RWPE2 (cell line): ENCODE data around the gene PLA2G2F.

Experiments used
- ATAC-seq: fragments of 200-7000 bp; cut with Tn5 transposase; 3 replicates; pipeline ENCODE4 v1.9.1; 2021; ENCODE audit warnings: low read depth
- DNase-seq: peaks from one replicate; pipeline ENCODE4 v3.0.0-alpha.2; 2020; ENCODE audit warnings: low spot score
- H3K27ac ChIP-seq: fragments of 450-650 bp; 2 replicates; pipeline ENCODE4 v1.5.1; 2017; ENCODE audit warnings: mild to moderate bottlenecking; ENCODE audit not compliant: poor library complexity, severe bottlenecking
- H3K27me3 ChIP-seq: fragments of 250-450 bp; sonication (Bioruptor Pico); 2 replicates; pipeline ENCODE4 v1.5.1; 2021; ENCODE audit warnings: mild to moderate bottlenecking, moderate library complexity; ENCODE audit not compliant: insufficient read depth, poor library complexity, severe bottlenecking
- H3K36me3 ChIP-seq: fragments of 250-450 bp; sonication (Bioruptor Pico); 2 replicates; pipeline ENCODE4 v1.5.1; 2020; ENCODE audit warnings: low read depth, mild to moderate bottlenecking, moderate library complexity
- H3K4me1 ChIP-seq: fragments of 250-450 bp; sonication (Bioruptor Pico); 2 replicates; pipeline ENCODE4 v1.5.1; 2021; ENCODE audit warnings: mild to moderate bottlenecking, moderate library complexity; ENCODE audit not compliant: insufficient read depth, poor library complexity, severe bottlenecking
- H3K4me3 ChIP-seq: fragments of 250-450 bp; sonication (Bioruptor Pico); 2 replicates; pipeline ENCODE4 v1.5.1; 2021; ENCODE audit warnings: mild to moderate bottlenecking, moderate library complexity; ENCODE audit not compliant: severe bottlenecking
- H3K9me3 ChIP-seq: fragments of 250-450 bp; sonication (Bioruptor Pico); 2 replicates; pipeline ENCODE4 v1.5.1; 2021; ENCODE audit warnings: mild to moderate bottlenecking, moderate library complexity; ENCODE audit not compliant: severe bottlenecking
- TF ChIP-seq, protein P1 (sequence below): fragments of 450-650 bp; IDR thresholded peaks from one replicate; pipeline ENCODE4 v1.5.1; 2017; ENCODE audit warnings: mild to moderate bottlenecking, moderate library complexity; ENCODE audit not compliant: poor library complexity, severe bottlenecking

The PLA2G2F gene

DNA sequence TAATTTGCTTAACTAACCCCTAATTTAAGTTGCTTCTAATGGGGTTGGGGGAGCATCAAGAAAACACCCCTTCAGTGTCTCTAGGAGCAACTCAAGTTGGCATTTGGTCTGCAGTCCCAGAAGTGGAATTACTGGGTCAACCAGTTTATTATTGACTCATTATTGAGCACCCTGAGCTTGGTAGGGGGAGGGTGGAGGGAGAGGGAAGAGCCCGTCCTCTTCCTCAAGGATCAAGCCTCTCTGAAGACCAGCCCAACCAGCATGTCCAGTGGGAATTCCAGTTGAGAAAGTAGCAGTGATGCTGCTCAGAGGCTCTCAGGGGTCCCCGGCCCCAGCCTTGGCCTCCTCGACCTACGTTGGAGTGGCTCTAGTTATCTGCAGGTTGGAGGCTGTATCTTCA lies 2.1 kb upstream of the PLA2G2F start:
- TF ChIP-seq, protein P1, sequence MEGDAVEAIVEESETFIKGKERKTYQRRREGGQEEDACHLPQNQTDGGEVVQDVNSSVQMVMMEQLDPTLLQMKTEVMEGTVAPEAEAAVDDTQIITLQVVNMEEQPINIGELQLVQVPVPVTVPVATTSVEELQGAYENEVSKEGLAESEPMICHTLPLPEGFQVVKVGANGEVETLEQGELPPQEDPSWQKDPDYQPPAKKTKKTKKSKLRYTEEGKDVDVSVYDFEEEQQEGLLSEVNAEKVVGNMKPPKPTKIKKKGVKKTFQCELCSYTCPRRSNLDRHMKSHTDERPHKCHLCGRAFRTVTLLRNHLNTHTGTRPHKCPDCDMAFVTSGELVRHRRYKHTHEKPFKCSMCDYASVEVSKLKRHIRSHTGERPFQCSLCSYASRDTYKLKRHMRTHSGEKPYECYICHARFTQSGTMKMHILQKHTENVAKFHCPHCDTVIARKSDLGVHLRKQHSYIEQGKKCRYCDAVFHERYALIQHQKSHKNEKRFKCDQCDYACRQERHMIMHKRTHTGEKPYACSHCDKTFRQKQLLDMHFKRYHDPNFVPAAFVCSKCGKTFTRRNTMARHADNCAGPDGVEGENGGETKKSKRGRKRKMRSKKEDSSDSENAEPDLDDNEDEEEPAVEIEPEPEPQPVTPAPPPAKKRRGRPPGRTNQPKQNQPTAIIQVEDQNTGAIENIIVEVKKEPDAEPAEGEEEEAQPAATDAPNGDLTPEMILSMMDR = no peak
- Histone ChIP-seq H3K4me1 (peaks cover 5% of the 10 kb centered on the region), H3K4me3 (no peak overlapping the region), H3K9me3 (no peaks in the 10 kb centered on the region), H3K27ac (no peak overlapping the region), H3K27me3 (no peaks in the 10 kb centered on the region), H3K36me3 (no peaks in the 10 kb centered on the region)
- DNase-seq (no peak), ATAC-seq (no peak)

DNA sequence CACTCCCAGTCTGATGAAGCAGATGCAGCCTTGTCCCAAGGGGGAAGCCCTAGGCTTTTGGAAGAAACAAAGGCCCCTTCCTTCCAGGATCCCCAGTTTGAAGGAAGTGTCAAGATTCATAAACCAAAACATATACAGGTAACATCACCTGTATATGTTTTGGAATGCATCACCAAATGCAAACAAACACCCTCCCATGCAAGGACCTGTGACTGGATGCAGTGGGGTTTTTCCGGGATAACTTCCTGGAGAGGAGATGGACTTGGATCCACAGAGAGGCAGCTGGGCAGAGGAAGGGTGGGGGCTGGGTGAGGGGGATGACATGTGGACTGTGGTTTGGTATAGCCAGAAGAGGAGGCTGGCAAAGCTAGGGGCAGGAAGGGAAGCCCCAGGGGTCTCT lies 1.5 kb upstream of the PLA2G2F start:
- TF ChIP-seq, protein P1 = no peak
- no peaks in the 10 kb centered on the region for H3K27me3 ChIP-seq
- H3K9me3 ChIP-seq = no peaks in the 10 kb centered on the region
- DNase-seq (no peak), ATAC-seq (no peak)
- H3K27ac ChIP-seq = no peak overlapping the region
- peaks cover 5% of the 10 kb centered on the region for H3K4me1 ChIP-seq
- H3K4me3 ChIP-seq = no peak overlapping the region
- H3K36me3 ChIP-seq = no peaks in the 10 kb centered on the region

DNA sequence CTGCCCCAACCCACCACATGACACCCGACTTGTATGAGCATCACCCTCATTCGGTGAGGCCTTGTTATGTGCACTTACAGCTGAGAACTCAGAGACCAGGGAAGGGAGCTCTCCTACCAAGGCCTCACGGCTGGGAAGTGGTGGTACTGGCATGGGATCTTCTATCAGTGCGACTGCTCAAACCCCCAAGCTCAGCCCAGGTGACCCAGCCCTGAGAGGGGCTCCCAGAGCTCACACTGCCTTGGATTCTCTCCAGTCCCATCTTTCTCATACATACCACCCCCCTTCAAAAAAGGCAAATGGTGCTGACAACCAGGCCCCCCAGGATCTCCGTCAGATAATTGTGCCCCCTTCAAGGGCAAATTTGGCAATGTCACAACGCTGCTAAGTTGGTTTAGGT lies 777 bp upstream of the PLA2G2F start:
- H3K36me3 ChIP-seq = no peaks in the 10 kb centered on the region
- H3K27ac ChIP-seq = no peak overlapping the region
- H3K4me3 ChIP-seq = no peak overlapping the region
- ATAC-seq = no peak
- H3K27me3 ChIP-seq = no peaks in the 10 kb centered on the region
- H3K9me3 ChIP-seq = no peaks in the 10 kb centered on the region
- TF ChIP-seq, protein P1 = no peak
- DNase-seq = no peak
- peaks cover 5% of the 10 kb centered on the region for H3K4me1 ChIP-seq

DNA sequence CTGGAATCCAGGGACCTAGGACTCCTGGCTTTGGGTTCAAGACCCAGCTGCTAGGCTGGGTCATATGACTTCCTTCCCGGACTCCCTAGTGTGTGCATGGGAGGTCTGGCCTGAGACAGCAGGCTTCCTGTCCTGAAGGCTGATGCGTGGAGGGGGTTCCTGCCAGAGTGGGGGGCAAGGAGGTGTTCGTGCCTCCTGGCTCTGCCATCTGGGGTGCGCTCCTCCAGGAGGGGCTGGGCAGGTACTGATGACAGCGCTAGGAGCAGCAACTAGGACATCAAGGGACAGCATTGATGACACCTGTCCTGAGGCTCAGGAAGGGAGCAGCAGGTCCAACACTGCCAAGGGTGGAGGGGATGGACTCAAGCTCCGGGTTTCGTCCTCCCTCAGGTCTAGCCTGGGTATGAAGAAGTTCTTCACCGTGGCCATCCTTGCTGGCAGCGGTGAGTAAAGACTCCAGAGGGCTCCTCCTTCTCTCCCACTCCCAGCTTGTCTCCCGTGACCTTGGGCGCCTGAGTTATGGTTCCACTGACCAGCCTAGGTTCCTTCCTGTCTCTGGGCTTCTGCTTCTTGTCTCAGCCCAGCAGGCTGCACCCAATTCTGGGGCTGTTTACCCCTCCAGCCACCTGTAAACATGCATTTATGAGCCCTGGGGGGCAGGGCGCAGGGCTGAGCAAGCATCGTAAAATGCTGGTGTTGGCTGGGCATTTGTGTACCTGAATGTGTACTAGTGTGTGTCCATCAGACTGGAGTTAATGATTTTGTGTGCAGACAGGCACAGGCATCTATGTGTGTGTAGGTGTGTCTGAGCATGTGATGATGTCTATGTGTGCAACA lies 871 bp downstream of the PLA2G2F start:
- DNase-seq (no peak), ATAC-seq (no peak)
- H3K27me3 ChIP-seq = no peaks in the 10 kb centered on the region
- H3K36me3 ChIP-seq = no peaks in the 10 kb centered on the region
- H3K4me1 ChIP-seq = peaks cover 5% of the 10 kb centered on the region
- TF ChIP-seq, protein P1 = no peak
- no peak overlapping the region for H3K4me3 ChIP-seq
- no peak overlapping the region for H3K27ac ChIP-seq
- no peaks in the 10 kb centered on the region for H3K9me3 ChIP-seq

DNA sequence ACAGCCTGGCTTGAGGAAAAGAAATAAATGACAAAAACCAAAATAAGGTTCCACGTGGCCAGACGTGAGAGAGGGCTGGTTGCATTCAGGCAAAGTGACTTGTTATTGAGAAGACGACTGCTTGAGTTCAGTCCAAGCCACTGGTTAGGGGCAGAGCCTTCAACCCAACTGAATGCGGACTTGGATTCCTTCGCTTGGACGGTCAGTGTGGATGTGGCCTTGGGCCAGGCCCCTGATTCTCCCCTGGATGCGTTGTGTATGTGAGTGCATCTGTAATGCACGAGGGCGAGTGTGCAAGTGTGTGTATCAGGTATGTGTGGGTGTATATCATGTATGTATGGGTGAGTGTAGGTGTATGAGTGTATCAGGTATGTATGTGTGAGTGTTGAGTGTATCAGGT lies 1.9 kb downstream of the PLA2G2F start:
- DNase-seq = no peak
- H3K36me3 ChIP-seq = no peaks in the 10 kb centered on the region
- no peak overlapping the region for H3K27ac ChIP-seq
- no peaks in the 10 kb centered on the region for H3K9me3 ChIP-seq
- TF ChIP-seq, protein P1 = no peak
- no peak for ATAC-seq
- H3K4me3 ChIP-seq = no peak overlapping the region
- H3K27me3 ChIP-seq = no peaks in the 10 kb centered on the region
- H3K4me1 ChIP-seq = peaks cover 5% of the 10 kb centered on the region
